Gastroesophageal sphincter (tissue), 3 donors: Measurements from ENCODE around the gene ABCC1.

Source experiments
- CTCF ChIP-seq, 4 experiments: fragments of 200-600 bp in 2 of 4; fragments of 450-650 bp in 2 of 4; sonication (generic) in 1 of 4; IDR thresholded peaks; one replicate each; pipeline ENCODE4 v1.5.1; 2017 to 2019; ENCODE audit warnings: antibody characterized with exemption in 4 of 4, mild to moderate bottlenecking in 2 of 4, moderate library complexity in 2 of 4
- EP300 ChIP-seq: sonication (generic); formaldehyde crosslinking; IDR thresholded peaks from one replicate; pipeline ENCODE4 v1.6.1; 2017; ENCODE audit warnings: antibody characterized with exemption, mild to moderate bottlenecking
- POLR2A ChIP-seq, 2 donors: fragments of 450-650 bp; IDR thresholded peaks; one replicate each; pipeline ENCODE4 v1.6.1; 2017; ENCODE audit warnings: antibody characterized with exemption in 2 of 2, mild to moderate bottlenecking in 2 of 2, moderate library complexity in 1 of 2
- POLR2AphosphoS5 ChIP-seq: sonication (generic); formaldehyde crosslinking; IDR thresholded peaks from one replicate; pipeline ENCODE4 v1.6.1; 2017; ENCODE audit warnings: antibody characterized with exemption

GRCh38 chr16:16112450-16113053 lies 163.1 kb downstream of the ABCC1 start:
- TF ChIP-seq CTCF (IDR thresholded peaks at IDR 0.05) (no peak), POLR2A (IDR thresholded peaks at IDR 0.05) (no peak), EP300 (no peak), POLR2AphosphoS5 (no peak)
